Type B pancreatic cell (in vitro differentiated cells): ENCODE measurements around the gene PNMA6A. TPM values are rescaled to one million over a fixed set of nuclear protein-coding genes. Genes with fewer than 3 reads are reported as not detected.
"Not testable (repeated sequence)": the region's sequence is repeated elsewhere in the genome, so short reads cannot be mapped to it uniquely, and the experiment has no call there.

ENCODE experiments used
- DNase-seq: peaks from one replicate; pipeline ENCODE4 v3.0.0; 2021; ENCODE audit warnings: mixed read lengths; ENCODE audit not compliant: unreplicated experiment; ENCODE audit errors: extremely low spot score
- H3K27ac Mint-ChIP-seq: 2 replicates; pipeline ENCODE4 v1.8.0; 2021; ENCODE audit warnings: mild to moderate bottlenecking, mixed read lengths
- H3K27me3 Mint-ChIP-seq: 2 replicates; pipeline ENCODE4 v1.8.0; 2021; ENCODE audit warnings: mixed read lengths
- H3K36me3 Mint-ChIP-seq: 2 replicates; pipeline ENCODE4 v1.8.0; 2021; ENCODE audit warnings: mixed read lengths
- H3K4me1 Mint-ChIP-seq: one replicate; pipeline ENCODE4 v1.8.0; 2021; ENCODE audit warnings: mixed read lengths; ENCODE audit not compliant: unreplicated experiment
- H3K4me3 Mint-ChIP-seq: 2 replicates; pipeline ENCODE4 v1.8.0; 2021; ENCODE audit warnings: mild to moderate bottlenecking, mixed read lengths
- H3K9me3 Mint-ChIP-seq: 2 replicates; pipeline ENCODE4 v1.8.0; 2021; ENCODE audit warnings: mixed read lengths
- total RNA-seq: library from RNA; stranded (reverse); gene quantifications from 2 replicates; pipeline ENCODE4 v1.2.1, GENCODE V29; 2021; ENCODE audit warnings: low replicate concordance

Gene PNMA6A
- total RNA-seq, 1 donor from 2014 or later, result 5.4 TPM

DNA sequence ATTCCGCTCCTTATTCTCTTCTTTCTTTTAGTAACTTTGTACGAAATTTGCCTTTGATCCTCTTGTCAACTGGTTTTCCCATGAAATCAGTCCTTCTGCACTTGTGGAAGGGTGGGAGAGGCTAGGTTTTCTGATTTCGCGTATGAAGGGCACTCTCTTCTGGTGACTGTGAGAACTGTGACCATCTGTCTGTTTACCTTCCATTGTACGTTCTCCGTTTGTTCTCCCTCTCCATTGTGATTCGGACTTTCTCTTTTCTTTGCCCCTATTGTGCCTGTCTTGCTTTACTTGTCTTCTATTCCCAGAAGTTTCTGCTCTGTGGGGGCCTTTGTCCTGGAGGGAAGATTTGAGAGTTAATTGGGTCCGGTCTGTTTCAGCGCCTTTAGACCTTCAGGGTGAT is 41.6 kb downstream of the PNMA6A start:
- DNase-seq, H3K9me3 Mint-ChIP-seq, H3K27ac Mint-ChIP-seq, H3K36me3 Mint-ChIP-seq, H3K4me1 Mint-ChIP-seq, H3K27me3 Mint-ChIP-seq, H3K4me3 Mint-ChIP-seq: not testable (repeated sequence)

DNA sequence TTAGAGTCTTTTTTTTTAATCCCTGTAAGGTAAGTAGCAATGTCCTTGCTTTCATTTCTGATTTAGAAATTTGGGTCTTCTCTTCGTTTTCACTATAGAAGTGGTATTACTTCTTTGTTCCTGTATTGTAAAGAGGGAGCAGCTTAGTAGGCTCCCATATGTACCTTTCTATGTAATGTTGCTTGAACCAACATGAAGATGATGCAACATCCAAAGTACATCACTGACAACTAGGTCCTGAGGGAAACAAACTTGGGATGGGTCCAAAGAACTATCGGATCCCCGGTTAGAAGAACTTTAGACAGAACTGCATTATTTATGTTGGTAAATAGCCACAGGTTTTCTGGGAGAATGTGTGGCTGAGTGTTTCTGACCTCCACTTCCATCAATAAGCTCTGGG is 45.5 kb downstream of the PNMA6A start:
- not testable (repeated sequence) for H3K36me3 Mint-ChIP-seq, H3K27me3 Mint-ChIP-seq, H3K4me1 Mint-ChIP-seq, H3K4me3 Mint-ChIP-seq, H3K27ac Mint-ChIP-seq, DNase-seq, H3K9me3 Mint-ChIP-seq

DNA sequence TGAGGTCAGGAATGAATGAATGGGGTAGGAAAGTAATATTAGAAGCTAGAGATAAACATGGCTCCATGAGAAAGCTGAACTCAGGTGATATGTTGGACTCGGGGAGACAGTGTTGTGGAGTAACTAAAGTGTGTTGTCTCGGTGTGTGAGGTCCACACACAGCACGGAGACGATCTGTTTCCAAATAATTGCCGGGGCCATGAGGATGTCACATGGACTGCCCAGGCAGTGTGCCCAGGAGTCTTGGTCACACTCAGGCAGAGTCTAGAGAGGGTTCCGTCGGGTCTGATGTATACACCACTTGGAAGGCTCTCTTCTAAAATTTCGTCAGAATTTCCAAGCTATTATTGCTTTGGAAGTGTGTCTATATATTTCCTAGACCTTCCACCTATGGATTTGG is 48.0 kb downstream of the PNMA6A start:
- H3K27ac Mint-ChIP-seq, H3K4me1 Mint-ChIP-seq, DNase-seq, H3K36me3 Mint-ChIP-seq, H3K27me3 Mint-ChIP-seq, H3K4me3 Mint-ChIP-seq, H3K9me3 Mint-ChIP-seq: not testable (repeated sequence)

DNA sequence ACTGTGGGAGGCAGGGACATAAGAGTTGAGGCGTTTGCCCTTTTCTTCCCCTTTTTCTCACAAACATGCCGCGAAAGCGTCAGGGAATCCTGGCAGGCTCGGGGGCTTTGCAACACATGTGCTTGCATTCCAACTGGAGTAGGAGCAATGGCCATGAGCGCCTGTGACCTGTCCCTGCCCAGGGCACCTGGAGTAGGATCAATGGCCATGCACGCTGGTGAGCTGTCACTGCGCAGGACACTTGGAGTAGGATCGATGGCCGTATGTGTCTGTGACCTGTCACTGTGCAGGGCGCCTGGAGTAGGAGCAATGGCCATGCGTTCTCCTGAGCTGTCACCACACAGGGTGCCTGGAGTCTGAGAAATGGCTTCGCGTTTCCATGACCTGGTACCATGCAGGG is 51.2 kb downstream of the PNMA6A start:
- not testable (repeated sequence) for H3K36me3 Mint-ChIP-seq, H3K4me3 Mint-ChIP-seq, H3K27ac Mint-ChIP-seq, H3K9me3 Mint-ChIP-seq, H3K4me1 Mint-ChIP-seq, H3K27me3 Mint-ChIP-seq
- DNase-seq, result peak; percentile 11

Other genes with a start within 250 kb of the PNMA6A start
- 52.4 and 66.3 TPM in 2 replicates for gene CETN2, start 241.7 kb upstream of the PNMA6A start, total RNA-seq
- gene NSDHL, start 241.4 kb upstream of the PNMA6A start, total RNA-seq, result 27.5 and 28.0 TPM in 2 replicates
- 45.4 and 99.1 TPM in 2 replicates for gene ZNF185, start 174.4 kb upstream of the PNMA6A start, total RNA-seq
- 0.22 TPM in 1 of 2 replicates, not detected in the other for gene PNMA5, start 78.3 kb upstream of the PNMA6A start, total RNA-seq
- 4.3 and 9.2 TPM in 2 replicates for gene PNMA3, start 16.0 kb upstream of the PNMA6A start, total RNA-seq
- not detected in 2 replicates for gene MAGEA1, start 106.8 kb downstream of the PNMA6A start, total RNA-seq
- not detected in 2 replicates for gene PNMA6F, start 249.3 kb downstream of the PNMA6A start, total RNA-seq